ENCODE measurements around the gene JMJD1C.

DNA sequence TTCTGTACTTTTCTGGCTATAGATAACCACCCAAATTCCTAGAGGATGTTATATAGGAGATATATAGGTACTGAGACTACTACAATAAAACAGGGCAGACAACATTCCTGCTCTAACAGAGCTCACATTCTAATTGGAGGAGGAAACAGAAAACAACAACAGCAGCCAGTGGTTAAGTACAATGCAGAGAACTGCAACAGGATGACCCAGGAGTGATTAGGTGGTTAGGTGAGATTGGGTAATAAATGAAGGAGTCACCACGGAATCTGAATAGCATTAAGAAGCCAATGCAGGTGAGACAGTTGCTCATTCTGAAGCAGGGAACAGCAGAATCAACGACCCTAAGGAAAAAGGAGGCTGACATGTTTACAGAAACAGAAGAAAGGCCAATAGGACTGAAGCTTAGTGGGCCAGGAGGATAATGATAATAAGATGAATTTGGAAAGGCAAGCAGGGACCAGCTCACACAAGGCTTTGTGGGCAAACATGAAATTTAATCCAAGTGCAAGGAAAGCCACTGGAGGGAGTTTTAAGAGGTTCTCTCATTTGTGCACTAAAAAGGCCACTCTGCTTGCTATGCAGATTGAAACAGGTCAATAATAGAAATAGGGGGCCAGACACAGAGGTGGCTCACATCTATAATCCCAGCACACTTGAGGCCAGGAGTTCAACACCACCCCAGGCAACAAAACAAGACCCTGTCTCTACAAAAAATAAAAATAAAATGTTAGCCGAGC lies 38.5 kb upstream of the JMJD1C start:
- TF ChIP-seq CTCF (IDR thresholded peaks at IDR 0.05) (no peak), POLR2A (IDR thresholded peaks at IDR 0.05) (no peak)

Data from adrenal gland (tissue), 5 donors.